ENCODE data around the gene ZBED5. TPM values are rescaled to one million over a fixed set of nuclear protein-coding genes. Genes with fewer than 3 reads are reported as not detected.

The ZBED5 gene
- total RNA-seq, 1 donor from 2014 or later = 29.0 TPM

DNA sequence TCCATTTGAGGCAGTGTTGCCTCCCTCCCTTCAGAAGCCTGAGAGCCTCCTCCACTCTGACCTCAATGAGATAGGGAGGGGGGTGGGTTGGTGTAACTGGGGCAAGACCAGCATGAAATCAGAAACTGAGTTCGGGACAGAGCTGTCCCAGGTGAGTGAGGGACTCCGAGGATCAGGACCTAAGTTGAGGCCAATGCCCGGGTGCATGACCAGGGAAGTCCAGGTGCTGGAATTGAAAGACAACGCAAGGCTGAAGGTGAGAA lies 40.8 kb upstream of the ZBED5 start:
- TF ChIP-seq, protein P1, sequence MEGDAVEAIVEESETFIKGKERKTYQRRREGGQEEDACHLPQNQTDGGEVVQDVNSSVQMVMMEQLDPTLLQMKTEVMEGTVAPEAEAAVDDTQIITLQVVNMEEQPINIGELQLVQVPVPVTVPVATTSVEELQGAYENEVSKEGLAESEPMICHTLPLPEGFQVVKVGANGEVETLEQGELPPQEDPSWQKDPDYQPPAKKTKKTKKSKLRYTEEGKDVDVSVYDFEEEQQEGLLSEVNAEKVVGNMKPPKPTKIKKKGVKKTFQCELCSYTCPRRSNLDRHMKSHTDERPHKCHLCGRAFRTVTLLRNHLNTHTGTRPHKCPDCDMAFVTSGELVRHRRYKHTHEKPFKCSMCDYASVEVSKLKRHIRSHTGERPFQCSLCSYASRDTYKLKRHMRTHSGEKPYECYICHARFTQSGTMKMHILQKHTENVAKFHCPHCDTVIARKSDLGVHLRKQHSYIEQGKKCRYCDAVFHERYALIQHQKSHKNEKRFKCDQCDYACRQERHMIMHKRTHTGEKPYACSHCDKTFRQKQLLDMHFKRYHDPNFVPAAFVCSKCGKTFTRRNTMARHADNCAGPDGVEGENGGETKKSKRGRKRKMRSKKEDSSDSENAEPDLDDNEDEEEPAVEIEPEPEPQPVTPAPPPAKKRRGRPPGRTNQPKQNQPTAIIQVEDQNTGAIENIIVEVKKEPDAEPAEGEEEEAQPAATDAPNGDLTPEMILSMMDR (IDR thresholded peaks at IDR 0.05; ENCODE audit: insufficient read depth, low read length, poor library complexity, severe bottlenecking) = no peak
- no peaks in the 10 kb centered on the region for H3K27me3 ChIP-seq (ENCODE audit: control insufficient read depth, insufficient read depth, low read length)
- no peak overlapping the region for H3K4me3 ChIP-seq (ENCODE audit: low read depth, low read length)
- no peaks in the 10 kb centered on the region for H3K36me3 ChIP-seq (ENCODE audit: control insufficient read depth, insufficient read depth, low read length)
- no peak for DNase-seq (ENCODE audit: low read depth)

- TF ChIP-seq, protein P1 (IDR thresholded peaks at IDR 0.05; ENCODE audit: insufficient read depth, low read length, poor library complexity, severe bottlenecking) = no peak
- H3K4me3 ChIP-seq (ENCODE audit: low read depth, low read length) = no peak overlapping the region
- H3K27me3 ChIP-seq (ENCODE audit: control insufficient read depth, insufficient read depth, low read length) = no peaks in the 10 kb centered on the region
- no peaks in the 10 kb centered on the region for H3K36me3 ChIP-seq (ENCODE audit: control insufficient read depth, insufficient read depth, low read length)
- no peak for DNase-seq (ENCODE audit: low read depth)
Observed at GRCh38 chr11:10898003-10898762, 40.3 kb upstream of the ZBED5 start.

- TF ChIP-seq, protein P1 (IDR thresholded peaks at IDR 0.05; ENCODE audit: insufficient read depth, low read length, poor library complexity, severe bottlenecking) = no peak
- Histone ChIP-seq H3K4me3 (ENCODE audit: low read depth, low read length) (no peak overlapping the region), H3K36me3 (ENCODE audit: control insufficient read depth, insufficient read depth, low read length) (no peaks in the 10 kb centered on the region), H3K27me3 (ENCODE audit: control insufficient read depth, insufficient read depth, low read length) (no peaks in the 10 kb centered on the region)
- no peak for DNase-seq (ENCODE audit: low read depth)
Observed at GRCh38 chr11:10897150-10897549, 39.3 kb upstream of the ZBED5 start.

- DNase-seq (ENCODE audit: low read depth) = no peak
- Histone ChIP-seq H3K4me3 (ENCODE audit: low read depth, low read length) (no peak overlapping the region), H3K27me3 (ENCODE audit: control insufficient read depth, insufficient read depth, low read length) (no peaks in the 10 kb centered on the region), H3K36me3 (ENCODE audit: control insufficient read depth, insufficient read depth, low read length) (no peaks in the 10 kb centered on the region)
- TF ChIP-seq, protein P1 (IDR thresholded peaks at IDR 0.05; ENCODE audit: insufficient read depth, low read length, poor library complexity, severe bottlenecking) = no peak
Observed at GRCh38 chr11:10896493-10896892, 38.6 kb upstream of the ZBED5 start.

DNA sequence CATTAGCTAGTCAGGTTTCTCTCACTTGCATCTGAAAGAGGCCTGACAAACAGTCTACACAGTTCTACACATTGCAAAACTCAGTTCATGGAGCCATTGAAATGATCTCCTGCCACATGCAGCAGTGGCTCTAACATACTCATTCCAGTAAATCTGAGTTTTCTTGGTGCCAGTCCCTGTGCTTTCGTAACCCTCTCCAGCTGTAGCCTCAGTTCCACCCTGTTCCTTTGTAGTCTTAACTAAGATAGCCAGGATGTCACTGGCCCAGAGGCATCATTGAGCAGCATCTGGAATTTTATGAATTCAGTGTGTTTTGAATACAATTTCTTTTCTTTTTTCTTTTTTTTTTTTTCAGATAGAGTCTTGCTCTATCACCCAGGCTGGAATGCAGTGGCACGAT lies 37.4 kb upstream of the ZBED5 start:
- Histone ChIP-seq H3K27me3 (ENCODE audit: control insufficient read depth, insufficient read depth, low read length) (no peaks in the 10 kb centered on the region), H3K4me3 (ENCODE audit: low read depth, low read length) (no peak overlapping the region), H3K36me3 (ENCODE audit: control insufficient read depth, insufficient read depth, low read length) (no peaks in the 10 kb centered on the region)
- TF ChIP-seq, protein P1 (IDR thresholded peaks at IDR 0.05; ENCODE audit: insufficient read depth, low read length, poor library complexity, severe bottlenecking) = no peak
- no peak for DNase-seq (ENCODE audit: low read depth)

- DNase-seq (ENCODE audit: low read depth) = no peak
- Histone ChIP-seq H3K4me3 (ENCODE audit: low read depth, low read length) (no peak overlapping the region), H3K27me3 (ENCODE audit: control insufficient read depth, insufficient read depth, low read length) (no peaks in the 10 kb centered on the region), H3K36me3 (ENCODE audit: control insufficient read depth, insufficient read depth, low read length) (no peaks in the 10 kb centered on the region)
- TF ChIP-seq, protein P1 (IDR thresholded peaks at IDR 0.05; ENCODE audit: insufficient read depth, low read length, poor library complexity, severe bottlenecking) = no peak
Observed at GRCh38 chr11:10894666-10895065, 36.8 kb upstream of the ZBED5 start.
